GM15510 (cell line): Measurements from ENCODE around the gene SWT1.

Experiments used
- POLR2A ChIP-seq: IDR thresholded peaks from 3 replicates; pipeline ENCODE4 v1.6.1; 2011; ENCODE audit warnings: borderline replicate concordance; ENCODE audit not compliant: insufficient read length; ENCODE audit errors: extremely low read depth

The SWT1 gene

GRCh38 chr1:185297982-185298381 is 141.0 kb downstream of the SWT1 start:
- TF ChIP-seq POLR2A: no peak

- no peak for TF ChIP-seq POLR2A
Measured at GRCh38 chr1:185300152-185300551, 143.2 kb downstream of the SWT1 start.

GRCh38 chr1:185305419-185305818 is 148.5 kb downstream of the SWT1 start:
- TF ChIP-seq POLR2A: no peak

GRCh38 chr1:185308126-185308525 is 151.2 kb downstream of the SWT1 start:
- TF ChIP-seq POLR2A: no peak

DNA sequence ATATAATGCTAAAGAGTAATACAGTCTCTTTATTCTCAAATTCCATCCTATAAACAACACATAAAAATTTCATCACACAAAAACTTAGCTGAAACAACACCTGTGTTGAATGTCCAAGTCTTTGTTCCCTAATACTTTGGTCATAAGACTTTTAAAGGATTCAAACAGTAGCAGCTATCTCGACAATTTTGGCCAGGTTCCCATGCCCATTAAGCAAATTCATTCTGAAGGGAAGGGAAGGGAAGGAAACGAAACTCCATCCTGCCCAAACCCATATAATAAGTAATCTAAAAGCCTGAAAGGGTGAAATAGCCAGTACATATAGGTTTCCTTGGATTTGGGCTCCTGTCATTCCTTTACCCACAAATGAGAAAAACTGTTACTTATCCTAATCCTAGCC is 152.6 kb downstream of the SWT1 start:
- TF ChIP-seq POLR2A: no peak

DNA sequence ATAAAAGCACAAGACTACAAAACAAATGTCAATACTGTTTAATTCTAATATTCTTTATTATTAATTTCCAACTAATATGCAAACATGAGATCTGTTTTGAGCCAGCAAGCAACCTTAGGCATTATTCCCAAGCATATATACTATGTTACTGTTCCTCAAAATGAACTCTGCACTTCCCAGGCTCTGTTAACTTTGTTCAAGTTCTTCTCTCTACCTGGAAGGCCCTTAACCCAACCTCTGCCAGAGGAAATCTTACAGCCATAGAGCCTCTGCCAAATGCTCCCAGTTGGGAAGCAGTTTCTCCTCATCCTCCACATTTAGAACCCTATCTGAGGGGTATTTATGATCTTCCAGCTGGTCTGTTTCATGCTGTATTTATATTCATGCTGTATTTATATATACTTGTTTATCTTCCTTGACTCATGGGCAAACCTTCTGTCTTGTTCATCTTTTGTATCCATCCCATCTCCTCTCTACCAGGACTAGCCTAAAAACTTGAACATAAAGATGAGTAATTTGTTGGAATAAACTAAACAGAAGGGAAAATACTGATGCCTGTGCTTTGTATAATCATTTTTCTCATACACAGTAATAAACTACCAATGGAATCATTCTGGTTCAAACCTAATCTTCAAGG is 154.7 kb downstream of the SWT1 start:
- no peak for TF ChIP-seq POLR2A

GRCh38 chr1:185312361-185313138 is 155.6 kb downstream of the SWT1 start:
- TF ChIP-seq POLR2A: no peak

- TF ChIP-seq POLR2A: no peak
Measured at GRCh38 chr1:185314411-185314810, 157.4 kb downstream of the SWT1 start.

DNA sequence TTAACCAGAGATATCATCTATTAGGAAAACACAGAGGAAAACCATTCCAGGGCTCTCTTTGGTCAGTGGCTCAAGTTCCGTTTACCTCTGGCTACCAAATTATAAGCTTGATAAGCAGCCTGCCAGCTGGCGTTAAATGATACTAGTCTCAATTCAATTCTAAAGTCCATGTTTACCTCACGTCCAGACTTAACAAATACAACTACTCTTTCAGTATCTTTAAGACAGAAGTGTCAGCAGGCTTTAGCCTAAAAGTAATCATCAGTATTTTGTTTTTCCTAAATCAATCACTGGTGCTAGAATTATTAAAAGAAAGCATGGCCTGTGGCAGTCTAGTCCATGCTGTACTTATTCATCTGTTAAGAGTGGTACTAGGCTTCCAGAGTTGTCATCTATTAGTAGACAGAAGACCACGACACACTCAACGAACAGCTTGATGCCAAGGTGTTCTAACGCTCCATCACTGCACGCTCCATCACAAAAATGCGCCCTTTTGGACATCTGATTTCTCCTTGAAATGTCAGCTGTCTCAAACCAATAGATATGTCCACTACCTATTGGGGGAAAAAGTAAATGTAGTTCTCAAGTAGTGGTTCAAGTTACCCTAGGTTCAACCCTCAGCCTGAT is 158.6 kb downstream of the SWT1 start:
- TF ChIP-seq POLR2A: no peak

- TF ChIP-seq POLR2A: peak; percentile 39
Measured at GRCh38 chr1:185316163-185317033, 159.4 kb downstream of the SWT1 start.

- peak; percentile 97 for TF ChIP-seq POLR2A
Measured at GRCh38 chr1:185317034-185317885, 160.3 kb downstream of the SWT1 start, which contains the start of gene IVNS1ABP. TSS of gene IVNS1ABP (minus strand) at chr1:185317243. CDS start at chr1:185309493, 7,750 bp downstream.

GRCh38 chr1:185317886-185318310 is 160.9 kb downstream of the SWT1 start:
- TF ChIP-seq POLR2A: no peak

DNA sequence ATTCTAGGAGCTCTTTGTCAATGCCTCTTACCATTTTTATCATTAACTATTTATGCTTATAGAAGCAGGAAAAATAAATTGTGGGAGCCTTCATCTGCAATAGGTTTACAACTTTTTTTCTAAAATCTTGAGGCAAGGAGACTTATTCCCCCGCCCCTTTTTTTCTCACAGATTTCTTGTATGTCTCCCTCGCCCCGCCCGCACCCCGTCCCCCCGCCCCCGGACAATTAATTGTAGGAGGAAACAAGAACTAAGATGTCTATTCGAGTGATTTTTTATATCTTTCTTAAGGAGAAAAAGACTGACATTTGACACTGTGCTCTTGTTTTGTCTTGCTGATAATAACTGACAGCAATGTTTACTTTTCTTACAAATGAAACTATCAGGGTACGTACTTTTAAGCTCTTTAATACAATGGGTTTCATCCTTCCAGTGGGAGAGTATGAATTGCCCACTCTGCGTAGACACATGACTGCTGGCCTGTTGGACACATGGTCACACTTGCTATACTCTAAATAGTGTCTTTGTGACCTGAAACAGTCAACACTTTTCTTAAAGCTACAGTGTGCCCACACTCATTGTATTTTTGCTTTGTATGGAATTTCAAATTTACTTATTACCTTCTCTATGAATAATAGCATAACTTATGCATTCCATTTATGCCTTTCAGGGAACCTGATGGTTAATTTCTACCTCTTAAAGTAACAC is 161.6 kb downstream of the SWT1 start:
- TF ChIP-seq POLR2A: no peak
